ENCODE results near the gene TRIM66. TPM values are rescaled to one million over a fixed set of nuclear protein-coding genes. Genes with fewer than 3 reads are reported as not detected.

Gene TRIM66
- total and polyA plus RNA-seq, 9 of the 15 experiments (the other 6 are each of a cell fraction or from before 2014, with no cell fraction given), result 1.1 to 7.3 (median 4.9) TPM

DNA sequence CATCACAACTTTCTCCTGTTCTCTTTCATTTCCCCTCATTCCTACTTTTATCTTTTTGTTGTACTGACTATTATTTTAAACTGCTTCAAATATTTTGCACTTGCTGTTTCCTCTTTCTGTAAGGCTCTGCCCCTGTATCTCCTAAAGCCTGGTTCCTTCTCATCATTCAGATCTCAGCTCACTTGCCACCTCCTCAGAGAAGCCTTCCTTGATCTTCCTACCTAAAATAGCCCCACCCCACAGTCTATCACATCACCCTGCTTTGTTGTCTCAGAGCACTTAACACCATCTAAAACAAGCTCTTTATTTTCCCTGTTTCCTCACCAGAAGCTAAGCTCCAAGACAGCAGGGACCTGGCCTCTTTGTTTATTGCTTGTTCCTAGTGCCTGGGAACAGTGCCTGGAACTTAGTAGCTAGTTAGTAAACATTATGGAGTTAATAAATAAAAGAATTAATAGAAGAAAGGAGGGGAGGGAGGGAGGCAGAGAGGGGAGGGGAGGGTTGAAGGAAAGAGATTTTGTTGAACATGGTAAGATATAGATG, 85.9 kb downstream of the TRIM66 start:
- H3K9me1 ChIP-seq (ENCODE audit: control insufficient read depth, insufficient read depth, low read length), result no peaks in the 10 kb centered on the region
- ChIA-PET CTCF (ENCODE audit: low intra/inter-chr PET ratio) (no interaction called here), POLR2A (interaction anchor here (0.8 to 0.9 kb wide), 2 partner anchors 12 to 415 kb away, joined by 3 read pairs; no protein-coding TSS in a partner anchor)
- DNase-seq (ENCODE audit: extremely low read depth in 1 of 4, low spot score in 3 of 4) (no peak), FAIRE-seq (no peak), ATAC-seq (no peak)
- H3K79me2 ChIP-seq (ENCODE audit: control insufficient read depth, insufficient read depth, low read length), result no peaks in the 10 kb centered on the region
- H4K20me1 ChIP-seq (replicated peaks; ENCODE audit: control insufficient read depth, insufficient read depth, low read length), result no peaks in the 10 kb centered on the region
- no peak overlapping the region for H3K27ac ChIP-seq (ENCODE audit: extremely low read depth, low read depth, low read length)
- BruUV-seq (replicated peaks), result no TSS peak
- no peak overlapping the region for H3K9ac ChIP-seq (ENCODE audit: insufficient read depth in 1 of 2, low read depth in 2 of 2, low read length in 2 of 2)
- in situ Hi-C loops (cut with MboI) (no loop called here), intact Hi-C loops (cut with micrococcal nuclease) (no loop called here)
- H3K4me3 ChIP-seq, result no peak overlapping the region
- TF ChIP-seq ZFP36 (IDR thresholded peaks at IDR 0.05; ENCODE audit: low read depth, low read length, partially characterized antibody), result peak; percentile 64
- no peak for TF ChIP-seq ZKSCAN1 (IDR thresholded peaks at IDR 0.05; ENCODE audit: low read depth, low read length)
- TF ChIP-seq HSF4 (CRISPR knock-in tag; IDR thresholded peaks at IDR 0.05; ENCODE audit: borderline replicate concordance), result no peak
- no peaks in the 10 kb centered on the region for H3K36me3 ChIP-seq (ENCODE audit: control insufficient read depth, insufficient read depth, low read length)
- H3K4me1 ChIP-seq (replicated peaks in 1 of 2; ENCODE audit: control insufficient read depth in 2 of 2, insufficient read depth in 2 of 2, low read length in 2 of 2), result peaks cover 0 to 7% of the 10 kb centered on the region in 2 experiments; a peak in 2 of 5 replicates
- H3K9me3 ChIP-seq (replicated peaks; ENCODE audit: control insufficient read depth, insufficient read depth, low read depth, low read length), result no peaks in the 10 kb centered on the region
- peaks cover 19 to 28% of the 10 kb centered on the region in 2 experiments for H3K27me3 ChIP-seq (ENCODE audit: control insufficient read depth in 2 of 2, insufficient read depth in 2 of 2, low read length in 2 of 2)
- no peak overlapping the region for H2AFZ ChIP-seq (ENCODE audit: low read depth, low read length)
- H3K4me2 ChIP-seq (ENCODE audit: insufficient read depth, low read length), result no peak overlapping the region

DNA sequence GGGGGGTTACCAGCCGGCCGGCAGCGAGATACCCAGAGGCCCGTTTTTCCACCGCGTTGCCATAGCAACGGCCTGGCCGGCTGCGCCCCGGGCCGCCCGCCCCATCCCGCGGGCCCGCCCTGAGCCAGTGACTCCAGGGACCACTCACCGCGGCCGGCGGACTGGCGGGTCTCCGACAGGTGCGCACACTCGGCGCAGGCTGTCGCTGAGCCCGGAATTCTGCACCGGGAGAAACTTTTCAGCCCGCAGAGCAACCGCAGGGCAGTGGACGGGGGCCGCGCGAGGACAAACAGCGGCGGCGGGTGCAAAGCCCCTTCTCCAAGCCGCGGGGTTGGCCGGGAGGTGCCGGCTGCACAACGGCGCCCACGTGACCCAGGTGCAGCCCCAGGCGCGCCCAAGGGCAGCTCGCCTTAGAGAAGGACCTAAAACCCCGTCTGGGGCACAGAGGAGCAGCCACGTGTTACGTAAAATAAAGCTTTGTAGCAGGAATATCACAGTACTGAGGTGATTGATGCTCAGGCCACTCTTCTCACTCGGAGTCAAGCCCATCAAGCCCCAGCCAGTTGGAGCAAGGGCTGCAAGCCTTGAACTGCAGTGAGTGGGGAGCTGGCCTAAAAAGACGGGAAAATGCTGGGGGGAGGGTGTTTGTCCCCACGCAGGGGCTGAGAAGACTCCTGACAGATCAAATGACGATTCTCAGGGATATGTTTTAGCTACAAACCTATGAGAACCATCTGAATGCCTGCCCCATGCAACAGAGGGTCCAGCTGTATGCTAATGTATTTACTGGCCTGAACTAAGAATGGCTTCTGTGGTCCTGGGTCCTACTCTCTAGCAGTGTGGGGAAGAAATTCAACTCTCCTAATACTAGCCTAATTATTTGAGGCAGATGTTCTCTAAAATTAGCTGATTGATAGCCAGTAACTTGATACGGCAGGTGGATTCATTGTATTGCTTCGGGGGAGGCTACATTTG, 88.2 kb downstream of the TRIM66 start, which contains the start of gene STK33:
STK33 (minus strand) TSS at position 294 of the 975 bp plus-strand sequence. CDS start 119,323 bp downstream, outside the sequence.
- ATAC-seq, result peak; percentile 45
- Histone ChIP-seq H3K4me3 (no peak within 1 kb of the TSS), H3K27me3 (ENCODE audit: control insufficient read depth in 2 of 2, insufficient read depth in 2 of 2, low read length in 2 of 2) (peaks cover 13 to 23% of the 10 kb centered on the region in 2 experiments; a peak in 4 of 5 replicates), H3K9me3 (replicated peaks; ENCODE audit: control insufficient read depth, insufficient read depth, low read depth, low read length) (no peaks in the 10 kb centered on the region), H4K20me1 (replicated peaks; ENCODE audit: control insufficient read depth, insufficient read depth, low read length) (no peaks in the 10 kb centered on the region), H3K27ac (ENCODE audit: extremely low read depth, low read depth, low read length) (no peak within 1 kb of the TSS), H2AFZ (ENCODE audit: low read depth, low read length) (no peak within 1 kb of the TSS), H3K9me1 (ENCODE audit: control insufficient read depth, insufficient read depth, low read length) (no peaks in the 10 kb centered on the region), H3K4me2 (ENCODE audit: insufficient read depth, low read length) (no peak within 1 kb of the TSS), H3K4me1 (replicated peaks in 1 of 2; ENCODE audit: control insufficient read depth in 2 of 2, insufficient read depth in 2 of 2, low read length in 2 of 2) (peaks cover 0 to 7% of the 10 kb centered on the region in 2 experiments; a peak in 2 of 5 replicates), H3K36me3 (ENCODE audit: control insufficient read depth, insufficient read depth, low read length) (no peaks in the 10 kb centered on the region), H3K9ac (ENCODE audit: insufficient read depth in 1 of 2, low read depth in 2 of 2, low read length in 2 of 2) (no peak within 1 kb of the TSS), H3K79me2 (ENCODE audit: control insufficient read depth, insufficient read depth, low read length) (no peaks in the 10 kb centered on the region)
- no TSS peak for BruUV-seq (replicated peaks)
- FAIRE-seq, result no peak
- intact Hi-C loops (cut with micrococcal nuclease), result no loop called here
- 13% methylated on average over 36 of the region's 55 CpGs for WGBS (ENCODE audit: insufficient coverage, low coverage, missing lambda C conversion rate)
- peak in 2 of 4 experiments; percentile 18 to 19 for DNase-seq (ENCODE audit: extremely low read depth in 1 of 4, low spot score in 3 of 4)
- POLR2A ChIA-PET, result interaction anchor here (0.6 to 0.7 kb wide), 3 partner anchors 51 to 316 kb away, joined by 3 to 5 read pairs (median 4); no protein-coding TSS in a partner anchor
- in situ Hi-C loops (cut with MboI), result no loop called here
- CTCF ChIA-PET (ENCODE audit: low intra/inter-chr PET ratio), result no interaction called here
- TF ChIP-seq PURB (CRISPR knock-in tag; IDR thresholded peaks at IDR 0.05; ENCODE audit: low read depth) (no peak), PTTG1 (tag; IDR thresholded peaks at IDR 0.05; ENCODE audit: low read depth) (no peak), ZNF316 (IDR thresholded peaks at IDR 0.05) (no peak), ZNF384 (IDR thresholded peaks at IDR 0.05; ENCODE audit: low read depth, low read length) (no peak)

Data from K562 (cell line).